Activated naive CD8-positive, alpha-beta T cell treated with anti-CD3 and anti-CD28 coated beads, Interleukin-2, amount 50 U/mL, for 16 hours (primary cell): ENCODE data around the gene MECR.
"Not testable (repeated sequence)": the region's sequence is repeated elsewhere in the genome, so short reads cannot be mapped to it uniquely, and the experiment has no call there.

Experiments used
- DNase-seq: peaks from one replicate; pipeline ENCODE4 v3.0.0-alpha.2; 2020; ENCODE audit warnings: low read depth, low spot score

MECR gene

DNA sequence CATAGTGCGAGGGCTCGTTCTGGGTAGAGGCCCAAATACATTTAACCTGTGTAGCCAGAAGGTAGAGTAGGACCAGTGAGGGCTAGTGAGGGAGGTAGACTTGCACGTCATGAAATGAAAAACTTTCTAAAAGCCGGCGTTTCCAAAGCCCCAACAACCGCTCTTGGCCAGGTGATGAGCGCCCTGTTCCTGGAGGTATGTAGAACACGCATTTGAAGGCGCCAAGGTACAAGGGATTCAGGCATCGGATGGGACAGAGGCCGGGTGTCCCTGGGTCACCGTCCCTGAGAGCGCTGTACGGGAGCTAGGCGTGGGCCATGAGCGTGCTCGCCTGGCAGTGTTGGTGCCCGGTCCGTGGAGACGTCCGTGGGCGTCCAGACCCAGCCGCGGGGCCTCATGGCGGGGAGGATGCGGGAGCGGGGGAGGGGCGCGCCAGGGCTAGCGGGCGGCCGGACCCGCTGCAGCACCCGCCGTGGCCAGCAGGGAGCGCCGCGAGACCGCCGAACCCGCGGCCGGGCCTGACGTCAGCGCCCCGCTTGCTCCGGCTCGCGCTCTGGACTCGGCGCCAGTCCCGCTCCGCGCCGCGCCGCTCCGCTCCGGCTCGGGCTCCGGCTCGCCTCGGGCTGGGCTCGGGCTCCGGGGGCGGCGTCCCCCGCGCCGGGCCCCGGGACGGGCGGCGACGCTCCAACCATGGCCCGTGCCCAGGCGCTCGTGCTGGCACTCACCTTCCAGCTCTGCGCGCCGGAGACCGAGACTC, 5.4 kb upstream of the MECR start, which contains the start of gene PTPRU:
Gene PTPRU, plus strand, starts transcription at position 568 of the 757 bp plus-strand sequence. Its CDS starts 123 bp downstream, at position 691.
- DNase-seq: peak; percentile 57

DNA sequence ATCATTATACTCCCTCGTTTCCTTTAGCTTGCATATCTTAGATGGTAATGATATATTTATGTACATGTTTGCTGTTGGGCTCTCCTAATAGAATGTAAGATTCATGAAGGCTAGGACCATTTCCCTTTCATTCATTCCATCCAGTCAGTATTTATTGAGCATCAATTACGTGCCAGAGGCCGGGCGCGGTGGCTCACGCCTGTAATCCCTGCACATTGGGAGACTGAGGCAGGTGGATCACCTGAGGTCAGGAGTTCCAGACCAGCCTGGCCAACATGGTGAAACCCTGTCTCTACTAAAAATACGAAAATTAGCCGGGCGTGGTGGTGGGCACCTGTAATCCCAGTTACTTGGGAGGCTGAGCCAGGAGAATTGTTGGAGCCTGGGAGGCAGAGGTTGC, 4.1 kb upstream of the MECR start:
- DNase-seq: not testable (repeated sequence)

DNA sequence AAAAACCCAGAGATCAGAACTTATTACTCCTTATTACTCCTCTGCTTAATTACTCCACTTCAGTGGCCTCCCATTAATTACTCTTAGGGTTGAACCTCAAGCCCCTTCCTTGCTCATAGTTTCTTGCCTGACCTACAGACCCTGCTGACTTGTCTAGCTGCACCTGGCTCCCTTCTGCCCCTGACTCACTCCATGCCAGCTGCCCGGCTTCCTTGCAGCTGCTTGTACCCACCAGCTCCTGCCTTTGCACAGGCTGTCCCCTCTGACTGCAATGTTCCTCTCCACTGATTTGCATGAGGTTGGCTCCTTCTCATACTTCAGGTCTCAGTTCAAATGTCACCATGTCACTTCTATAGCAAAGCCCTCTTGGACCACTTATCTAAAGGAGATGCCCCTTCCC, 3.7 kb upstream of the MECR start:
- DNase-seq: no peak

DNA sequence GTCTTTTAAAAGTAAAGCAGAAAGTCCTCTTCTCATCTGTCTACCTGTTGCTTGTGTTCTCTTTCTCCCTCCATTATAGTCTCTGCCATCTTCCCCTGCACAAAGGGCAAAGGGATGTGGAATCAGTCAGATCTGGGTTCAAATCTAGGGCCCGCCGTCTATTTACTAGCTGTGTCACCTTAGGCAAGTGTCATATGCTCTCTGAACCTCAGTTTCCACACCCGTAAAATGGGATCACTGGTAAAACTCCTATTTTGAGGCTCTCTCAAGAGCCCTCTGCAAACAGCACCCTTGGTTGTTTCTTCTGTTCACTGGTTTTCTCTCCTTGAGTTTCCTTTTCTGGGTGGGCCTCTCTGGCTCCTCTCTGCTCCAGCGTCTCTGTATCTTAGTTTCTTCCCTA, 3.0 kb upstream of the MECR start:
- DNase-seq: no peak

DNA sequence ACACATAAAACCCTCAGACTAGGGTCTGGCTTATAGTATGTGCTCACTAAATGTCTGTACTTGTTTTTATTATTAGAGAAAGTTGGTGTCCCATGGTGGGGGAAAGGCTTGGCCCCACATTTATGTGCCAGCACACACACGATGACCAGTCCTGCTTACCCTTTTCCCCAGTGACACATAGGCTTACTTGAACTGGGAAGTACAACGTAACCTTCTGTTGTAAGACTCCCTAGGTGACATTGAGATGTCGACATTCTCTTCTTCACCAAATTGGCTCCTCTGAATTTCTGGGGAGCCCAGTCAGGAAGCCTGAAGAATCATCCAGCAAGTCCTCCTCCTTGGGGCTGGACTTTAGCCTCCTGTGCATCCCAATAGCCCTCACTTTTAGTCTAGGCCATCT, 1.7 kb upstream of the MECR start:
- DNase-seq: no peak

DNA sequence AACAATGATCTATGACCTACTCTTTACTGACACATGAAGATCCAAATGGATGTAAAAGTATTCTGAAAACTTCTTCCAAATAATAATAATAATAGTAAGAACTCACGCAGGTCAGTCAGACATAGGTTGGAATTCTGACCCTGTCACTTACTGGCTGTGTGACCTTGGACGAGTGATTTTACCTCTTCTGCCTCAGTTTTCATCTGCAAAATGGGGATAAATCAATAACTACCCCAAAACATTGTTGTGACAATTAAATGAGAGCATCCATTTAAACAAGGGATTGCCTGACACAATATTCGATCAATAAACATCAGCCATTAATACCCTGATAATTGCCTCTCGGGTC, 556 bp downstream of the MECR start:
- no peak for DNase-seq

DNA sequence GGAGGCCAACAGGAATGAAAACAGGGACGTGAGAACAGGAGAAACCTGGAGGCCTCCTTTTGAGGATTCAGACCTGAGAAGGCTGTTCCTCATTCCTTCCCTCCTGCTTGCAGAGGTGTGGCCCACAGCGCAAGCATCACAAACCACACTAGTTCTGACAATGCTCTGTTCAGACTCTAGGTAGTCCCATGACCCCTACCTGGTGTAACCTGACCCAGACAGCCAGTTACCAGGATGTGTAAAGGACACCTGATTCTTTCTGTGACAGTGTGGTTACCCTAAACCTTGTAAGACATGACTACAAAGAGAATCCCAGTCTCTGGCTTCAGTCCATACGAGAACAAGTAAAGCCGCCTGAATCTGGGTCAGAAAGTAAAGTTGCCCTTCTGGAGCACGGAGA, 3.2 kb downstream of the MECR start:
- DNase-seq: no peak

DNA sequence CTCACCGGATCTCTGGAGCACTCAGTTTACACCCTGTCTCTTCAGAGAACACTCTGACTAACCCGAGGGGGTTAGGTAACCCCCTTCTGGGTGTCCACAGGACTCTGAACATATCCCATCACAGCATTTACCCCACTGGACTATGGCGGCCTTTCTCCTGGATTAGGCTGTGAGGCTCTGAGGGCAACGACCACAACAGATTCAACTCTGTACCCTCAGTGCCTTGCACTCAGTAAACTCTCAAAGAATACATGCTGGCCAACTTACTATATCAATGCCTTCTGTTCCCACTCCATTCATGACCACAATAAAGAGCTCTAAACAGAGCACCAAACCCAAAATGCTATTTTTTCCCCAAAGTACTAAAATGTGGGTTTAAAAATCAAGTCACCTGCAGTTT, 5.4 kb downstream of the MECR start:
- DNase-seq: no peak

DNA sequence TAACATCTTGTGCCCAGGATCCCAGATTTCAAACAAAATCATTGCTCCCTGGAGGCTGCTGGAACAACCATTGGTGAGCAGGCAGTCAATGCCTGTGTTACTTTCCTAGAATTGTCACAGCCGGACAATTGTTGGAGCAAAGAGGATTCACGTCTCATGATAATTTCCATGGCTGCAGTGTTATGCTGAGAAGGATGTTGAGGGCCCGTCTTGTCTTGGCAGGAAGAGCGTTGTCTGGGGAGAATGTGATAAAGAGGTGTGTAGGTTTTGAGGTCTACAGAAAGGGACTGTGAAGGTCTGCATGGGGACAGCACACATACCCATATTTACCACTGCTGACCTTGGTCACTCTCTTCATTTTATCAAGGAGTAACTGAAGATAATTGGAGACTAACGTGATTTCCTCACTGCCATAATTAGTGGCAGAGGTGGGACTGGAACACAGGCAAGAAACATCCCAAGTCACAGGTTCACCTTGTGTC, 6.3 kb downstream of the MECR start:
- DNase-seq: no peak

DNA sequence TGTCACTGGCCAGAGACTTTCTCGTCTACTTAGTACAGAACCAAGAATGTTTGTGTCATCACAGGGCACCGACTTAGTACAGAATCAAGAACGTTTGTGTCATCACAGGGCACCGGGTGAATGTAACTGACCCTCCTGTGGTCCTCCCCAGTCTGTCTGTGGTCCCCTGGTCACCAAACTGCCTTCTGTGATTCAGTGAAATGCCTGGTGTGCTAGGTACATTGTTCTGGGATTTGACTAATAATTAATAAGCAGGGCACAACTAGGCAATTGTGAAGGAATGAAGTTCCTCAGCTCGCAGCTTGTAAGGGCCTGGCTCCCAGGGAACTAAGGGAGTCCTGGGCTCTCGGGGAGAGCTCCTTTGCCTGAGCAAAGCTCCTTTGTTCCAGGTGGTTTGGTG, 7.2 kb downstream of the MECR start:
- DNase-seq: no peak

DNA sequence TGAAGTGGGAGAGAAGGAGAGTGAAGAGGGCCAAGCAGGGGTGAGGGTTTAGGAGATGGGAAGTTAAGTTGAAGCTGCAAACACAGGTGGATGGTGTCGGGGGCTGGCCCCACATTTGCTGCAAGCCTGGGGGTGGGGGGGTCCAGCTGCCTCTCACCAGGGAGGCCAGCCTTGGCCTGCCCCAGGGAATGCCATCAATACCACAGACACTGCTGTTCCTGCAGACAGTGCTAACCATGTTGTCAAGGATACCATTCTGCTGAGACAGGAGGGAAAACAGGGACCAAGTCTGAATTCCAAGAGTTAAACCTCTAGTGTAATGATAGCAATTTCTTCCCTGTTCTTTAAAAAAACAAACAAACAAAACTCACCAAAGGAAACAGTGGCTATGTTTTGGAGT, 8.0 kb downstream of the MECR start:
- DNase-seq: no peak

DNA sequence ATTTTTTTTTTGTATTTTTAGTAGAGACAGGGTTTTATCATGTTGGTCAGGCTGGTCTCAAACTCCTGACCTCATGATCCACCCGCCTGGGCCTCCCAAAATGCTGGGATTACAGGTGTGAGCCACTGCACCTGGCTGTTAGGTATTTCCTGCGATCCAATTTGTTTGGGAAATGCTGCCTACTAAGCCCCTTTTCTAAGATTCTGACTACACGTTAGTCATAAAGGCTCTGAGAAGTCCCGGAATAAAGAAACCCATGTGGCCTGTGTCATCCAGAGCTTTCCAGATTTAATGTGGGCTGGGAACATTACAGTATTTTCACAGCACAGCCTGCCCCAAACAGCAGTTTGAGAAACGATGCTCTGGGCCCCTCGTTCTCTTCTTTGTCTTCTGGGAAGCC, 8.5 kb downstream of the MECR start:
- DNase-seq: not testable (repeated sequence)

DNA sequence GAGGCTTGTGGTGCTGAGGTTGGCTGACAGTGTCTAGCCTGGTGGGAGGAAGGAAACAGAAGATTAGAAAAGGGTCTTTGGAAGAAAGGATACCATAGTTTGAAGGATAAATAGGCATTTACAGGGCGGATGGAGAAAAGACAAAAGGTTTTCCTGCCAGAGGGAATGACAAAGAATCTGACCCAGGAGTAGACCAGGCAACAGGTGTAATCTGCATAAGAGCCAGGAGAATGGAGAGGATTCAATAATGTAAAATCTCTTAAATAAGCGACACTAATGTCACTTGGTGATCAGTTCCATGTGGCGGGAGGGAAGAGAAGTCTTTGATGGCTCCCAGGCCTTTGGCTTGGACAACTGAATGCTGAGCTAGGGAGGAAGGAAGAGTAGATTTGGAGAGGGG, 9.4 kb downstream of the MECR start:
- DNase-seq: no peak

DNA sequence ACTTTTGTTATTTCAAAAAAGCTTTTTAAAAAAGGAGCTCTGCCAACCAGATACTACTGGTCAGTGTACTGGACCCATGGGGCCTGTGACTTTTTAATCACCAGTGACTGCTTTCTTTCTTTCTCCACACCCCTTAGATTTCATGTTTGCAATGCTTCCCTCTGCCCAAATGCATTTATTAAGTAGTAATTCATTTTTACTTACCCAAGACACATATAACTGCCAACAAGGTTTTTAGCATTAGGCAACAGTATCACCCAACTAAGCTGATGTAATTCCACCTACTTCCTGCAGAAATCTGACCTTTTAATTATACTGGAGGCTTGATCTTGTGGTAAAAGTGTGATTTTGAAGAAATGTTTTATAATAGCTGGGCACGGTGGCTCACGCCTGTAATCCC, 12.5 kb downstream of the MECR start:
- no peak for DNase-seq

DNA sequence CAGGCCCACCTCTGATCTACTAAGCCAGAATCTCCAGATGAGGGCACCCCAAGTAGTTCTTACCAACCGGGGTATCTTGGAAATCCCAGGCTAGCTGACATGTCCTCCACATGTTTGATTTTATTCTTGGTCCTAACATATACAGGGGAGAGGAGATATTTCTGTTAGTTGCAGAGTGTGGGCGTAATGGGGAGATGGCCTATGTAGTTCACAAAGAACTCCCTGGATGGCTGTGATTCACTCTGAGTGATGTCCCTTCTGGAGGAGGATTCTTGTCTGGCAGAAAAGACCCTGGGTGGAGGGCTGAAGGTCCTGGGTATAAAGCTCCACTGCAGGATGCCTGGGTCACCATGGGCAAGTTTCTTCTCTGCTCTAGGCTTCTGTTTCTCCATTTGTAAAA, 13.1 kb downstream of the MECR start:
- no peak for DNase-seq

DNA sequence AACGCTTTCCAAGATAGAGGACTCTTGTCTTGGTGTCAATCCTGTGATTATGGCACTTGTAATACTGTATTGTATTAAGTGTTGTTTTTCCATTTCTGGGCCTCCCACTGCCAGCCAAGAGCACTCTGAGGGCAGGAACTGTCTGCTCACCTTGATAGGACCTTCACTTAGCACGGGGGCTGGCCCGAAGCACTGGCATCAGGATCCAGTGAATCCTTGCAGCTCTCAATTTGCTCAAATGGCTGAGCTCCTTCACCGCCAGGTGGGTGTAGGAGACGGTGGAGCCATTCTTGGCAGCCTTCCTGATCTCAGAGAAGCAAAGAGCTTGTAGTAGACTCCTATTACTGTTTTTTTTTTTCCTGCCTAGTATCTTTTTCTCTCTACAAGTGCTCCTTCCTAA, 17.7 kb downstream of the MECR start:
- DNase-seq: no peak

DNA sequence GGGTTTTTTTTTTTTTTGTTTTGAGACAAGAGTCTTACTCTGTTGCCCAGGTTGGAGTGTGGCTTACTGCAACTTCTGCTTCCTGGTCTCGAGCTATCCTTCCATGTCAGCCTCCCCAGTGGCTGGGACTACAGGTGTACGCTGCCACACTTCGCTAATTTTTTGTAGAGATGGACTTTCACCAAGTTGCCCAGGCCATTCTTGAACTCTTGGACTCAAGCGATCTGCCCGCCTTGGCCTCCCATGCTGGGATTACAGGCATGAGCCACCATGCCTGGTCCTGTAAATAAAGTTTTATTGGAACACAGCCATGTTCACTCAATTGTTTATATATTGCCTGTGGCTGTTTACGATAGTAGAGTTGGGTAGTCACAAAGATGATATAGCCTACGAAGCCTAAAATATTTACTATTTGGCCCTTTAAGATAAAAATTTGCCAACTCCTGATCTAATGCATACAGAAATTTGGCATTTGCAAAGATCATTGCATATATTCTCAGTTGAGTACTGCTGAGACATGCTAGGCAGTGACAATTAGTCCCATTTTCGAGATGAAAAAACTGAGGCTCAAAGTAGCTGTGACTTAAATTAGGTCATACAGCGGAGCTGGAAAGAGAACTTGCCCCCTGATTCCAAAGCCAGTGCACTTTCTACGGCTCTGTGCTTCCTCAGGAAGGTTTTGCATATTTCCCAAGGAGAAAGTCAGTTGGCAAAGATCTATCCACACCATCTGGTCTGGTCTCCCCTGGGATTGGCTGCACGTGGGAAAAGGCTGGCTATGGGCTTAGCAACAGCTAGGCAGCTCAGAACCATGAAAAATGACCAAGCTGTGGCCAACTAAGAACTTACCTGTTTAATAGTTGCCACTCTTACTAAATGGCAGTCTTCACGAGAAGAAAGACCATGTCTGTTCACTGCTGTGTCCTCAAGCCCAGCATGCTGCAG, 19.4 kb downstream of the MECR start:
- DNase-seq: no peak

DNA sequence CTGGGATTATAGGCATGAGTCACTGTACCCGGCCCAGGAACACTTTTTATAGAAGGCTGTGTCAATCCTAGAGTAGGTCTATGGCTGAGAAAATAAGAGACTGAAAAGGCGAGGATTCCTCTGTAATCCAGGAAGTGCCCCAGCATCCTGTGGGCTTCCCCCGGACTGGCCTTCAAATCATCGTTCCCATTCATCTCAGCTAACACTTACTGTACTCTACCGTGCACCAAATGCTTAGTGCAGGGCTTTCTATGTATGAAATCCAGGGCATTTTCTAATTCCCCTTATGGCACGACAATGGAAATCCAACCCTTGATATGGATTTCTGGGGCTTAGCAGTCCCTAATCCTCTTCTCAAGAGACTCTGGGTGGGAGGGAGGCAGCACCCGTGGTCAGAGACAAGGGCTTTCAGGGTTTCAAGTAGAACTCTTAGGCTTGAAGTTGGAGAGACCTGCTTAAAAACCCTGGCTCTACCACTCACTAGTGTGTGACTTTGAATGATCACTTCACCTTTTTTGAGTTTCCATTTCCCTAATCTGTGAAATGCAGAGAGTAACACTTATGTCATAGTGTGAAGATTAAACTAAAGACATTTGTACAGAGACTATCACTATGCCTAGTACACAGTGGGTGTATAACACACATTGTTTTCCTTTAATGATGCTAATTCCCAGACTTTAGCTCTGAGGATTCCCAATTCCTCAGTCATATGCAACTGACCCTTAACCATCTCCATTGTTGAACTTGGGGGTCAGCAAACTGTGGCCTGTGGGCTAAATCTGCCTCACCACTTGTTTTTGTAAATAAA, 20.3 kb downstream of the MECR start:
- no peak for DNase-seq

DNA sequence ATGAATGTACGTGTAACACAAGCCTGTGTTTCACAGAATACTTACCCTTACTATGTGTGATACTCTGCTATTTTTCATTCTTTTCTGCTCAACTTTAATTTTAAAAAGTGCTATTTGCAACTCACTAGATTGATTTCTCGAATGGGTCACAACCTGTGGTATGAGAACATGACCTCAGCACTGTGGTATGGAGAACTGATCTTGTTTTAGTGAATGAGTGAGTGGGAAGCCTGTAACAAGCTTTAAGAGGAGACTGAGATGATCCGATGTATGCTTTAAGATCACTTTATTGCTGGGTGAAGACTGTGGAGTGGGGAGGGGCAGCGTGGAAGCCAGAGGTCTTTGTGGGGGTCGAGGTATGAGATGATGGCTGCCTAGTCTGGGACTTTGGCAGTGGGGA, 21.6 kb downstream of the MECR start:
- no peak for DNase-seq

DNA sequence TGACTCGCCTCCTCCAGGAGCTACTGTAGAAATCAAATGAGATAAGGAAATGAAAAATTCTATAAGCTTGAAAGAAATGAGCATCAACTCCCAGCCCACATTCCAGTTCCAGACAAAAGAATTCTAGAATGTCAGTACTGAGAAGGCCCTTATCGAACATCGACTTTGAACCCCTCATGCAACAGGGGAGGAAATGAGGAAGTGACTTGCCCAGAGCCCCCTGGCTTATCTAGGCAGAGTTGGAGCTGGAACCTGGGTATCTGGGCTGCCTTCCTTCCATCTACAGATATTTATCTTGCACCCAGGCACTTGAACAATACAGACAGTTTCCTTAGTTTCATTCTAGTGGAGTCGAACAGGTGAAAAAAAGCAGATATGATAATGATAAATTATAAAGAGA, 22.3 kb downstream of the MECR start:
- DNase-seq: no peak

DNA sequence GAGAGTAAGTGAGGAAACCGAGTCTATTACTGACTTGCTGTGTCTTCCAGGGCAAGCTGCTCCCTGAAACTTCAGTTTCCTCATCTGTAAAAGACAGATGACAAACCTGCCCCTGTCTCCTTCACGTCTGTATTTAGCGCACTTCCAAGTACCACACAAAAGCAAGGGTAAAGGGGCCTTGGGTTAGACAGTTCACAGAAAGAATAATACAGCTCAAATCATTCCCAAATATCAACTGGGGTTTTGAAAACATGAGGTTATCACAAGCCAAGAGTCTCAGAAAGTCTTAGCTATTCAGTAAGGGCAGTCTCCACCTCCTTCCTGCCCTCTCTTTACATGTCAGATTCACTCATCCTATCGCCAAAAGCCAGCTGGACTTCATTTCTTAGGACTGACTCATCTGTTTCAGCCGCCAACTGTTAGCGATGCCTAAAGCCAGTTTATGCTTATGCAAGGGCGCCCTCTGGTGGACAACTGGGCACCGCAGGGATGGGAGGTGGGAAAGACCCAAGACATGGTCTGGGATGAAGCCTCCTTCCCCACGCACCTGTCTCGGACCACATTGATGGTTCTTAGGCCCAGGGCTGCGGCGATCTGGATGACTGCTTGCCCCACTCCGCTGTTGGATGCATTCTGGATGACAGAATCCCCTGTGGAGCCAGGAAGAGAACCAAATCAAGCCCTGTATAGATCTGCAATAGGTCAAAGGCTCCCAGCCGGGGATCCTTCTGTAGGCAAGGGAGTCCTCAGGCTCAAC, 28.0 kb downstream of the MECR start:
- DNase-seq: peak; percentile 83
